Pancreas (tissue), 10 donors: ENCODE results near the gene TNXB. TPM values are rescaled to one million over a fixed set of nuclear protein-coding genes. Genes with fewer than 3 reads are reported as not detected.
"Not testable (repeated sequence)": the region's sequence is repeated elsewhere in the genome, so short reads cannot be mapped to it uniquely, and the experiment has no call there.

Experiments
- ATAC-seq, 4 donors: fragments of 200-7000 bp; cut with Tn5 transposase; one replicate each; pipeline versions ENCODE4 v1.8.0 to v1.9.1; 2020; ENCODE audit warnings: mild to moderate bottlenecking in 4 of 4, moderate library complexity in 4 of 4
- DNase-seq, 6 donors: peaks; one replicate each; pipeline ENCODE4 v3.0.0-alpha.2; 2020
- FAIRE-seq: peaks from 2 replicates; lab custom pipeline; 2012; peaks lifted over from hg19 to GRCh38; lab: Jason Lieb, UNC
- H3K27ac ChIP-seq, 4 donors: fragments of 200-600 bp; sonication (generic); 1 replicate in 3 of 4; 2 replicates in 1 of 4; pipeline versions ENCODE4 v1.5.0 to v1.8.0; 2020
- H3K27me3 ChIP-seq, 4 donors: fragments of 200-600 bp; one replicate each; pipeline ENCODE4 v1.8.0; 2021
- H3K36me3 ChIP-seq, 3 donors: fragments of 200-600 bp; sonication (generic) in 1 of 3; one replicate each; pipeline versions ENCODE4 v1.5.0 to v1.8.0; 2020 to 2021
- H3K4me1 ChIP-seq, 3 donors: fragments of 200-600 bp; one replicate each; pipeline ENCODE4 v1.8.0; 2021
- H3K4me3 ChIP-seq, 4 donors: fragments of 200-600 bp; sonication (generic) in 2 of 4; one replicate each; pipeline versions ENCODE4 v1.5.0 to v1.8.0; 2020 to 2021
- H3K9me3 ChIP-seq, 4 donors: fragments of 200-600 bp; one replicate each; pipeline ENCODE4 v1.8.0; 2021
- CTCF ChIP-seq, 4 donors: fragments of 200-600 bp; sonication (generic) in 3 of 4; IDR thresholded peaks; one replicate each; pipeline versions ENCODE4 v1.5.0 to v1.8.0; 2021; ENCODE audit warnings: antibody characterized with exemption in 4 of 4
- WGBS, 2 donors: extraction: QIAGEN DNeasy Blood & Tissue Kit; methylation state at CpG; one replicate each; pipeline ENCODE4 v1.1.7; 2013; 5-methylcytosine and 5-hydroxymethylcytosine counted together
- intact Hi-C, 3 donors: fragments of 100-400 bp; cut with DNase I; formaldehyde crosslinking; loops; one replicate each; pipeline versions ENCODE4 v1.11.1 to v1.14.2; 2022
- polyA plus RNA-seq, 2 donors: library from polyadenylated mRNA; stranded (reverse); fragments of 200-250 nt; gene quantifications; one replicate each; pipeline ENCODE4 v1.2.3, GENCODE V29; 2013
- total RNA-seq, 6 donors: library from RNA; stranded (reverse); fragmentation: NEBNext Ultra II Directional in 4 of 6; extraction: Animal tissue kit (Norgen Biotek cat#: 25700) in 4 of 6; gene quantifications; one replicate each; pipeline versions ENCODE4 v1.2.1 to v1.2.4, GENCODE V29; 2021 to 2023
- donor health status: healthy with polysubstance abuse.
- donor health status: DM: no; HTN: no; CAD: no; lungs with moderate emphysema.
- donor health status: DM: no; HTN: no; CAD: no.
- donor health status: control.
- donor health status: control.
- donor health status: Bipolar disorder and iron deficiency.
- donor health status: DM: yes; HTN: yes; CAD: no.
- donor health status: DM: no; HTN: no; CAD: no.
- donor health status: DM: no; HTN: no; CAD: no.
- donor health status: DM: yes; HTN: yes; CAD: no.

TNXB gene
- total and polyA plus RNA-seq, 8 donors, result 5.2 to 18.6 (median 9.9) TPM

DNA sequence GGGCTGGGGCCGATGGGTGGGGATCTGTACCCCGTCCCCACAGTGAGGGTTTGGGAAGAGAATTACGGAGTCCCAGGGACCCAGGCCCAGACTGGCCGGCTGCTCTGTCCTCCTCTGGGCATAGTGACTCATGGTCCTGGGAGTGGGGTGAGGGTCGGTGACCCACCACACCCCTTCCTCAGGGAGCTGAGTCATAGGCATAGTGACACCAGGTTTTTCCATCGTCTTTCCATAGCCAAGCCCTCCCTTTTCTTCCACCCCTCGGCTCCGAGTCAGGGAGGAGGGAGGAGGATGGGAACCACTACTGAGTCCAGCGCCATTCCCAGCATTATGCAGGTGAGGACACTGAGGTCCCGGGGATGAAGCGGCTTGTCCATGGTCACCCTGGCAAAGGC is 62.1 kb downstream of the TNXB start:
- Histone ChIP-seq H3K4me3 (no peak overlapping the region), H3K27me3 (no peaks in the 10 kb centered on the region), H3K4me1 (no peaks in the 10 kb centered on the region), H3K36me3 (no peaks in the 10 kb centered on the region), H3K27ac (no peak overlapping the region), H3K9me3 (no peaks in the 10 kb centered on the region)
- no peak for FAIRE-seq
- WGBS, 2 donors, result 62 to 75% methylated on average over 11 of the region's 11 CpGs
- TF ChIP-seq CTCF (IDR thresholded peaks at IDR 0.05), result no peak
- peak in 3 of 4 donors; percentile 6 to 30 (median 6) for ATAC-seq
- DNase-seq, result no peak
- intact Hi-C loops, result no loop called here

DNA sequence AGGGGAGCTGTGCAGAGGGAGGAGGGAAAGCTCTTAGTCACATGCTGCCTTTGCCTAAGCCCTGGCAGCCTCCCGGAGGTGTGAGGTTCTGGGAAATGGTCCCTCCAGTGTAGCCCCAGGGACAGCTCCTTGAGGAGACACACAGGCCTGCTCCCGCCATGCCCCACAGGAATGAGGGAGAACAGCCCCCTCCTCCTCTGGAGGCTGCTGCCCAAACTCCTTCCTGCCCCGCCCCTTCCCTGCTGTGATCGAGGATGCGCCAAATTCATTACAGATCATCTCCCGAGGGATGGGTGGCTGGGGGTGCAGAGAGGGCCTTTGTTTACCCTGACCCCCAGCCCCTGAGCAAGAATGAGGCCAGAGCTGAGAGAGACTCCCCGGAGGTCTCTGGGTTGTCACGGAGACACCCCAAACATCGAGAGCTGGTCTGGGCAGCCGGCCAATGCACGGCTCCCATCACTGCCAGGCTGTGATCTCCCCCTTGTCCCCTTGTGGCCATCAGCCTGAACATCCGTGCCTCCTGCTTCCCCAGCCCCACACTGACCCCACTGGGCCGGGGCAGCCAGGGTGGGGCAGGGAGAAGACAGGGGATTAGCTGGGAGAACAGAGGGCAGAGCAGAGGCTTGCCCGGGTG is 62.6 kb downstream of the TNXB start:
- H3K27ac ChIP-seq, result no peak overlapping the region
- no peak for TF ChIP-seq CTCF (IDR thresholded peaks at IDR 0.05)
- 35 to 47% methylated on average over 14 of the region's 14 CpGs for WGBS, 2 donors
- no peaks in the 10 kb centered on the region for H3K36me3 ChIP-seq
- intact Hi-C loops, result no loop called here
- no peaks in the 10 kb centered on the region for H3K4me1 ChIP-seq
- FAIRE-seq (no peak), ATAC-seq (no peak), DNase-seq (no peak)
- no peak overlapping the region for H3K4me3 ChIP-seq
- no peaks in the 10 kb centered on the region for H3K9me3 ChIP-seq
- no peaks in the 10 kb centered on the region for H3K27me3 ChIP-seq

DNA sequence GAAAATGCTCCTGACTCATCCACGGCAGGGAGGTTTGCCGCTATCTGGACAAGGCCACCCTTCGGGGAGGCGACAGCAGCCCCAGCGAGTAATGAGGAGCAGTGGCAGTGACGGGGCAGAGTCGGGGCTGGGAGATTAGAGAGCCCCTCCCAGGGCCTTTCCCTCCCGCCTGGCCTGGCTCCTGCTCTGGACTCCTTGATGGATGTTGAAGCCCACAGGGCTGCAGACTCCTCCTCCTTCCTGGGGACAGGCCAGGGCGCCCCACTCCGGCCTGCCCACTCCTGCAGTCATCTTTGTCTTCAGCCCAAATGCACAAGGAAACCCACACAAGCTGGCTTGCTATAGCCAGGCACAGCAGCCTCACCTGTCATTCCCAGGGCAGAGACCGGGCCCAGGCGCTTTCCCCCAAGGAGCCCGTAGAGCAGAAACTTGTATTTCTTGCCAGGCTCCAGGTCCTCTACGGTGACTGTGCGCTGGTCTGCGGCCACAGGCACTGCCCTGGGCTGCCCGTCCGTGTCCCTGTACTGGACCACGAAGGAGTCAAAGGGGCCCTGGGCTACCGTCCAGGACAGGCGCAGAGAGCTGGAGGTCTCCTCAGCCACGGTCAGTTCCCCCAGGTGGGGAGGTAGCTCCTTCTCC is 63.2 kb downstream of the TNXB start:
- no peaks in the 10 kb centered on the region for H3K4me1 ChIP-seq
- WGBS, 2 donors, result 72 to 78% methylated on average over 22 of the region's 22 CpGs

DNA sequence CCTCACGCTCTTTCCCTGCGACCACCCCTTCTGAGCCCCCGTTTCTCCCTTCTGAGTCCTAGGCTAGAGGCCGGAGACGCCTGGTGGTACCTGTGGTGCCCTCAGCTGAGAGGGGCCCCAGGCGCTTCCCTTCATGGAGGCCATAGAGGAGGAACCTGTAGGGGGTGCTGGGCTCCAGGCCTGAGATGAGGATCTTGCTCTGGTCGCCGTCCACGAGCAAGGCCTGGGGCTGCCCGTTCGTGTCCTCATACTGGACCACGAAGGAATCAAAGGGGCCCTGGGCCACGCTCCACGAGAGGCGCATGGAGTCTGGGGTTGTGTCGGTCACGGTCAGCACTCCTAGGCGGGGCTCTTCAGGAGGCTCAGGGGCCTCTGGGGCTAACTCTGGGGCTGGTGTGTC is 64.2 kb downstream of the TNXB start:
- 76 to 85% methylated on average over 10 to 13 of the region's 18 CpGs for WGBS, 2 donors
- H3K9me3 ChIP-seq, intact Hi-C loops, DNase-seq, H3K27me3 ChIP-seq, FAIRE-seq, H3K4me3 ChIP-seq, H3K27ac ChIP-seq, H3K36me3 ChIP-seq, H3K4me1 ChIP-seq, ATAC-seq: not testable (repeated sequence)

More for the DNA sequence above, 63.2 kb downstream of the TNXB start:
- Histone ChIP-seq H3K27ac (no peak overlapping the region), H3K27me3 (no peaks in the 10 kb centered on the region), H3K36me3 (no peaks in the 10 kb centered on the region), H3K4me3 (no peak overlapping the region), H3K9me3 (no peaks in the 10 kb centered on the region)
- ATAC-seq (no peak), FAIRE-seq (no peak), DNase-seq (no peak)
- intact Hi-C loops, result no loop called here
- no peak for TF ChIP-seq CTCF (IDR thresholded peaks at IDR 0.05)

- ATAC-seq, H3K9me3 ChIP-seq, H3K36me3 ChIP-seq, H3K4me1 ChIP-seq, DNase-seq, intact Hi-C loops, H3K27ac ChIP-seq, FAIRE-seq, H3K27me3 ChIP-seq, H3K4me3 ChIP-seq: not testable (repeated sequence)
- WGBS, 2 donors, result 60 to 82% methylated on average over 13 to 17 of the region's 31 CpGs
These were observed 65.4 kb downstream of the TNXB start for GRCh38 chr6:32043589-32044380.

DNA sequence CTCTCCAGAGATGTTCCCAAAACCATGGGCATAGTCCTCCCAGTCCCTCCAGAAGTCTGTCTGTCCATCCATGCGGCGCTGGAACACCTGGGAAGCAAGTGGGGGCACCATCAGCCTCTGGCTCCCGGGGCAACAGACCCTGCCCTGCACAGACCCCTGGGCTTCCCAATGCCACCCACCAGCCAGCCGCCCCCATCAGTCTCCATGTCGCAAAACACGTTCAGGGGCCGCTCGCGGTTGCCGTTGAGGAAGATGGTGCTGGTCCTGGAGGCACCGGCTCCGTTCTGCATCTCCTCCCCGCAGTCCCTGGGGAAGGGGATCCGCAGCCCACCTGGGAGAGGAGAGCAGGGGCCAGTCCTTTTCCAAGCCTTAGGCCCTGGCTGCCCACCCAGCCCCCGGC is 66.9 kb downstream of the TNXB start:
- H3K27me3 ChIP-seq, H3K4me1 ChIP-seq, intact Hi-C loops, H3K36me3 ChIP-seq, H3K9me3 ChIP-seq, H3K27ac ChIP-seq, ATAC-seq, H3K4me3 ChIP-seq, FAIRE-seq: not testable (repeated sequence)
- DNase-seq, result peak in 1 of 6 donors; percentile 49
- 78 to 88% methylated on average over 11 to 14 of the region's 15 CpGs for WGBS, 2 donors

DNA sequence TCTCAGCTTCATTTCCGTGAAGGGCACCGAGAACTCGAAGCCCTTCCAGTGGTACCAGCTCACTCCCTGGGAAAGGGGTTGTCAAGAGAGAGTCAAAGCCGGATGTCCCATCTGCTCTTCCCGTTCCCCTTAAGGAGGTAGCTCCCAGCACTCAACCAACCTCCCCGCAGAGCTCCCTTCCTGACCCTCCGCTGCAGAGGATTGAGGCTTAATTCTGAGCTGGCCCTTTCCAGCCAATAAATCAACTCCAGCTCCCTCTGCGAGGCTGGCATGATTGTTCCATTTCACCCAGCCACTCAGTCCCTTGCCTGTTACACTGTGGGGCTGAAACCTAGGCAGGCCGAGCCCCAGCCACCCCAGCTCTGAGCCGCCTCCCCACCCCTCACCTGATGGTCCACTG is 67.8 kb downstream of the TNXB start:
- H3K27me3 ChIP-seq, H3K27ac ChIP-seq, FAIRE-seq, H3K4me3 ChIP-seq, H3K4me1 ChIP-seq, H3K9me3 ChIP-seq, intact Hi-C loops, H3K36me3 ChIP-seq, DNase-seq, ATAC-seq: not testable (repeated sequence)
- WGBS, 2 donors, result 59 to 68% methylated on average over 5 to 6 of the region's 10 CpGs

- H3K4me3 ChIP-seq, FAIRE-seq: not testable (repeated sequence)
These were observed 68.2 kb downstream of the TNXB start for GRCh38 chr6:32041050-32041321.

More at GRCh38 chr6:32041050-32041321, 68.2 kb downstream of the TNXB start:
- H3K36me3 ChIP-seq, H3K4me1 ChIP-seq, H3K27ac ChIP-seq, DNase-seq, intact Hi-C loops, H3K27me3 ChIP-seq, H3K9me3 ChIP-seq, ATAC-seq: not testable (repeated sequence)
- WGBS, 2 donors, result 59 to 67% methylated on average over 4 to 5 of the region's 13 CpGs
